ENCODE results near the gene HIVEP3. TPM values are rescaled to one million over a fixed set of nuclear protein-coding genes. Genes with fewer than 3 reads are reported as not detected.
A peak's percentile ranks its signal among the peaks of the same experiment; 100 is the strongest.

Gene HIVEP3
- total RNA-seq, 1 donor from 2014 or later = 8.9 TPM

- H3K4me3 Mint-ChIP-seq (ENCODE audit: unreplicated experiment) = no peak overlapping the region
- H3K27me3 Mint-ChIP-seq (ENCODE audit: low read depth, unreplicated experiment) = peaks cover 32% of the 10 kb centered on the region
- Histone ChIP-seq H3K27me3 (ENCODE audit: insufficient read depth, low read length) (no peaks in the 10 kb centered on the region), H3K79me2 (ENCODE audit: insufficient read depth, low read length) (no peaks in the 10 kb centered on the region), H3K4me1 (ENCODE audit: insufficient read depth, low read length) (peaks cover 2% of the 10 kb centered on the region), H3K27ac (ENCODE audit: low read depth, low read length) (no peak overlapping the region), H3K9me3 (ENCODE audit: insufficient read depth, low read depth, low read length) (no peaks in the 10 kb centered on the region), H3K4me2 (ENCODE audit: low read length) (no peak overlapping the region), H4K20me1 (ENCODE audit: insufficient read depth, low read length) (no peaks in the 10 kb centered on the region), H3K36me3 (ENCODE audit: insufficient read depth, low read length) (no peaks in the 10 kb centered on the region), H3K9ac (ENCODE audit: low read length) (no peak overlapping the region), H2AFZ (ENCODE audit: low read depth, low read length) (peak overlapping the region; percentile 43), H3K4me3 (ENCODE audit: insufficient read depth, low read depth, low read length) (no peak overlapping the region)
- FAIRE-seq = no peak
- TF ChIP-seq CTCF (IDR thresholded peaks at IDR 0.05; ENCODE audit: insufficient read depth, low read depth, low read length) (no peak), EZH2 (IDR thresholded peaks at IDR 0.05; ENCODE audit: insufficient read depth, low read length) (no peak)
- H3K36me3 Mint-ChIP-seq (ENCODE audit: low read depth, unreplicated experiment) = peaks cover 2% of the 10 kb centered on the region
- H3K9me3 Mint-ChIP-seq (ENCODE audit: unreplicated experiment) = peaks cover 5% of the 10 kb centered on the region
- H3K4me1 Mint-ChIP-seq (ENCODE audit: low read depth, unreplicated experiment) = peaks cover 7% of the 10 kb centered on the region
- peak overlapping the region; percentile 67 for H3K27ac Mint-ChIP-seq (ENCODE audit: unreplicated experiment)
- no peak for DNase-seq (ENCODE audit: low read depth)
These were observed 191.6 kb downstream of the HIVEP3 start for GRCh38 chr1:41726899-41727748.

- no peak overlapping the region for H3K27ac Mint-ChIP-seq (ENCODE audit: unreplicated experiment)
- Histone ChIP-seq H2AFZ (ENCODE audit: low read depth, low read length) (no peak overlapping the region), H3K27me3 (ENCODE audit: insufficient read depth, low read length) (no peaks in the 10 kb centered on the region), H3K4me2 (ENCODE audit: low read length) (no peak overlapping the region), H3K9me3 (ENCODE audit: insufficient read depth, low read depth, low read length) (no peaks in the 10 kb centered on the region), H3K79me2 (ENCODE audit: insufficient read depth, low read length) (no peaks in the 10 kb centered on the region), H3K36me3 (ENCODE audit: insufficient read depth, low read length) (no peaks in the 10 kb centered on the region), H3K4me1 (ENCODE audit: insufficient read depth, low read length) (peaks cover 2% of the 10 kb centered on the region), H4K20me1 (ENCODE audit: insufficient read depth, low read length) (no peaks in the 10 kb centered on the region), H3K27ac (ENCODE audit: low read depth, low read length) (no peak overlapping the region), H3K4me3 (ENCODE audit: insufficient read depth, low read depth, low read length) (no peak overlapping the region), H3K9ac (ENCODE audit: low read length) (no peak overlapping the region)
- H3K9me3 Mint-ChIP-seq (ENCODE audit: unreplicated experiment) = no peaks in the 10 kb centered on the region
- FAIRE-seq (no peak), DNase-seq (ENCODE audit: low read depth) (no peak)
- peaks cover 32% of the 10 kb centered on the region for H3K27me3 Mint-ChIP-seq (ENCODE audit: low read depth, unreplicated experiment)
- H3K4me3 Mint-ChIP-seq (ENCODE audit: unreplicated experiment) = no peak overlapping the region
- H3K36me3 Mint-ChIP-seq (ENCODE audit: low read depth, unreplicated experiment) = no peaks in the 10 kb centered on the region
- peaks cover 7% of the 10 kb centered on the region for H3K4me1 Mint-ChIP-seq (ENCODE audit: low read depth, unreplicated experiment)
- TF ChIP-seq CTCF (IDR thresholded peaks at IDR 0.05; ENCODE audit: insufficient read depth, low read depth, low read length) (no peak), EZH2 (IDR thresholded peaks at IDR 0.05; ENCODE audit: insufficient read depth, low read length) (no peak)
These were observed 192.4 kb downstream of the HIVEP3 start for GRCh38 chr1:41726292-41726691.

- FAIRE-seq = no peak
These were observed 193.8 kb downstream of the HIVEP3 start for GRCh38 chr1:41724926-41725325.

More at GRCh38 chr1:41724926-41725325, 193.8 kb downstream of the HIVEP3 start:
- Histone ChIP-seq H3K9me3 (ENCODE audit: insufficient read depth, low read depth, low read length) (no peaks in the 10 kb centered on the region), H3K4me1 (ENCODE audit: insufficient read depth, low read length) (peaks cover 2% of the 10 kb centered on the region), H3K9ac (ENCODE audit: low read length) (no peak overlapping the region), H4K20me1 (ENCODE audit: insufficient read depth, low read length) (no peaks in the 10 kb centered on the region), H3K4me2 (ENCODE audit: low read length) (no peak overlapping the region), H3K27ac (ENCODE audit: low read depth, low read length) (no peak overlapping the region), H3K36me3 (ENCODE audit: insufficient read depth, low read length) (no peaks in the 10 kb centered on the region), H2AFZ (ENCODE audit: low read depth, low read length) (no peak overlapping the region), H3K79me2 (ENCODE audit: insufficient read depth, low read length) (no peaks in the 10 kb centered on the region), H3K27me3 (ENCODE audit: insufficient read depth, low read length) (no peaks in the 10 kb centered on the region), H3K4me3 (ENCODE audit: insufficient read depth, low read depth, low read length) (no peak overlapping the region)
- TF ChIP-seq EZH2 (IDR thresholded peaks at IDR 0.05; ENCODE audit: insufficient read depth, low read length) = no peak
- TF ChIP-seq CTCF (IDR thresholded peaks at IDR 0.05; ENCODE audit: insufficient read depth, low read depth, low read length) = no peak
- DNase-seq (ENCODE audit: low read depth) = no peak
- no peak overlapping the region for H3K4me3 Mint-ChIP-seq (ENCODE audit: unreplicated experiment)
- H3K27ac Mint-ChIP-seq (ENCODE audit: unreplicated experiment) = no peak overlapping the region
- H3K9me3 Mint-ChIP-seq (ENCODE audit: unreplicated experiment) = no peaks in the 10 kb centered on the region
- H3K4me1 Mint-ChIP-seq (ENCODE audit: low read depth, unreplicated experiment) = peaks cover 7% of the 10 kb centered on the region
- no peaks in the 10 kb centered on the region for H3K36me3 Mint-ChIP-seq (ENCODE audit: low read depth, unreplicated experiment)
- peaks cover 36% of the 10 kb centered on the region for H3K27me3 Mint-ChIP-seq (ENCODE audit: low read depth, unreplicated experiment)

Measured in astrocyte (in vitro differentiated cells and primary cell).